Stimulated activated CD8-positive, alpha-beta memory T cell treated with anti-CD3 and anti-CD28 coated beads, Interleukin-7, amount 100 ng/mL, for 24 hours (primary cell): Measurements from ENCODE around the gene LOXL3.
"Not testable (repeated sequence)": the region's sequence is repeated elsewhere in the genome, so short reads cannot be mapped to it uniquely, and the experiment has no call there.

ENCODE experiments used
- DNase-seq: peaks from one replicate; pipeline ENCODE4 v3.0.0-alpha.2; 2020; ENCODE audit warnings: low read depth

LOXL3 gene

GRCh38 chr2:74572178-74572925 lies 18.6 kb upstream of the LOXL3 start:
- DNase-seq, result no peak

GRCh38 chr2:74571058-74571457 lies 17.3 kb upstream of the LOXL3 start:
- DNase-seq, result no peak

GRCh38 chr2:74569686-74570085 lies 15.9 kb upstream of the LOXL3 start:
- no peak for DNase-seq

GRCh38 chr2:74567881-74568280 lies 14.1 kb upstream of the LOXL3 start:
- DNase-seq, result no peak

- no peak for DNase-seq
Measured at GRCh38 chr2:74566754-74567085, 13.0 kb upstream of the LOXL3 start.

- DNase-seq, result no peak
Measured at GRCh38 chr2:74566076-74566753, 12.5 kb upstream of the LOXL3 start.

GRCh38 chr2:74564222-74564621 lies 10.5 kb upstream of the LOXL3 start:
- no peak for DNase-seq

- DNase-seq, result no peak
Measured at GRCh38 chr2:74562126-74562775, 8.5 kb upstream of the LOXL3 start.

GRCh38 chr2:74561022-74561421 lies 7.3 kb upstream of the LOXL3 start:
- DNase-seq, result not testable (repeated sequence)

- DNase-seq, result no peak
Measured at GRCh38 chr2:74560591-74560990, 6.8 kb upstream of the LOXL3 start.

GRCh38 chr2:74559912-74560311 lies 6.2 kb upstream of the LOXL3 start:
- DNase-seq, result no peak

- DNase-seq, result no peak
Measured at GRCh38 chr2:74558284-74559230, 4.8 kb upstream of the LOXL3 start.

- DNase-seq, result no peak
Measured at GRCh38 chr2:74556831-74557370, 3.2 kb upstream of the LOXL3 start.

- no peak for DNase-seq
Measured at GRCh38 chr2:74556159-74556558, 2.4 kb upstream of the LOXL3 start.

GRCh38 chr2:74555610-74556103 lies 1.9 kb upstream of the LOXL3 start:
- no peak for DNase-seq

GRCh38 chr2:74554820-74555531 lies 1.2 kb upstream of the LOXL3 start:
- no peak for DNase-seq

GRCh38 chr2:74552914-74553811 lies 579 bp downstream of the LOXL3 start:
- no peak for DNase-seq

GRCh38 chr2:74551942-74552913 lies 1.5 kb downstream of the LOXL3 start:
- no peak for DNase-seq

- DNase-seq, result no peak
Measured at GRCh38 chr2:74551530-74551929, 2.2 kb downstream of the LOXL3 start.
